GM12878 (cell line): ENCODE results near the gene SLCO2B1. TPM values are rescaled to one million over a fixed set of nuclear protein-coding genes. Genes with fewer than 3 reads are reported as not detected.

Source experiments
- ATAC-seq: fragments of 200-7000 bp; cut with Tn5 transposase; 3 replicates; pipeline ENCODE4 v1.9.1; 2020; ENCODE audit warnings: mild to moderate bottlenecking, moderate library complexity
- BruUV-seq: library from RNA; stranded (reverse); fragments of 400-500 nt; replicated peaks from 2 replicates; lab custom pipeline; 2021; lab: Mats Ljungman, UMichigan
- CTCF ChIA-PET: fragments of 300-600 bp; sonication (Branson Sonifier 250); formaldehyde crosslinking; extraction: SDS; loops from one replicate; lab custom pipeline; 2021; ENCODE audit warnings: inconsistent platforms; lab: Yijun Ruan, JAX
- POLR2A ChIA-PET: fragments of 350-600 bp; formaldehyde crosslinking; extraction: SDS; loops from one replicate; lab custom pipeline; 2021; ENCODE audit warnings: inconsistent platforms; lab: Charles Lee
- RAD21 ChIA-PET: fragments of 300-600 bp; sonication (Branson Sonifier 250); formaldehyde crosslinking; loops from one replicate; lab custom pipeline; 2023; ENCODE audit warnings: antibody characterized with exemption; ENCODE audit not compliant: unreplicated experiment; lab: Charles Lee
- SMC1A ChIA-PET: fragments of 300-600 bp; sonication (Branson Sonifier 250); formaldehyde crosslinking; loops from one replicate; lab custom pipeline; 2023; ENCODE audit not compliant: unreplicated experiment, uncharacterized antibody; lab: Charles Lee
- DNase-seq: peaks from one replicate; pipeline ENCODE4 v3.0.0-alpha.2; 2011; ENCODE audit warnings: low read depth, low spot score
- FAIRE-seq: peaks from 3 replicates; lab custom pipeline; 2011; peaks lifted over from hg19 to GRCh38; lab: Jason Lieb, UNC
- H2AFZ ChIP-seq: 2 replicates; pipeline ENCODE4 v1.6.0; 2011; ENCODE audit warnings: low read depth, low read length, control low read depth; ENCODE audit not compliant: control insufficient read depth
- H3K27ac ChIP-seq: 2 replicates; pipeline ENCODE4 v1.5.1; 2011; ENCODE audit warnings: control low read depth; ENCODE audit not compliant: control insufficient read depth, insufficient read depth
- H3K27me3 ChIP-seq, 2 experiments: replicated peaks in 1 of 2; 2 replicates each; pipeline versions ENCODE4 v1.6.0 to v1.6.1; 2011; ENCODE audit warnings: low read length in 1 of 2; ENCODE audit not compliant: control insufficient read depth in 2 of 2, insufficient read depth in 2 of 2
- H3K36me3 ChIP-seq, 2 experiments: 2 replicates each; pipeline ENCODE4 v1.5.1; 2011; ENCODE audit warnings: low read length in 1 of 2; ENCODE audit not compliant: control insufficient read depth in 2 of 2, insufficient read depth in 2 of 2
- H3K4me1 ChIP-seq: 2 replicates; pipeline ENCODE4 v1.6.1; 2011; ENCODE audit warnings: mild to moderate bottlenecking, low read length, moderate library complexity, mixed read lengths; ENCODE audit not compliant: control insufficient read depth, insufficient read depth
- H3K4me2 ChIP-seq: 2 replicates; pipeline ENCODE4 v1.6.0; 2011; ENCODE audit warnings: control low read depth; ENCODE audit not compliant: control insufficient read depth, insufficient read depth
- H3K4me3 ChIP-seq: fragments of 200-600 bp; sonication (generic); 2 replicates; pipeline ENCODE4 v1.5.1; 2016
- H3K79me2 ChIP-seq: 2 replicates; pipeline ENCODE4 v1.6.0; 2011; ENCODE audit warnings: low read length; ENCODE audit not compliant: control insufficient read depth, insufficient read depth
- H3K9ac ChIP-seq: 2 replicates; pipeline ENCODE4 v1.8.0; 2011; ENCODE audit warnings: low read length, control low read depth, mixed read lengths; ENCODE audit not compliant: control insufficient read depth, insufficient read depth
- H3K9me3 ChIP-seq: replicated peaks from 3 replicates; pipeline ENCODE4 v1.5.1; 2011; ENCODE audit warnings: mild to moderate bottlenecking, low read length; ENCODE audit not compliant: control insufficient read depth, insufficient read depth
- H4K20me1 ChIP-seq: 2 replicates; pipeline ENCODE4 v1.6.0; 2011; ENCODE audit not compliant: control insufficient read depth, insufficient read depth
- ATF7 ChIP-seq: fragments of 450-650 bp; IDR thresholded peaks from 2 replicates; pipeline ENCODE4 v1.6.1; 2016; ENCODE audit warnings: low read depth, mild to moderate bottlenecking
- BMI1 ChIP-seq: fragments of 450-650 bp; IDR thresholded peaks from 2 replicates; pipeline ENCODE4 v1.6.1; 2016; ENCODE audit warnings: mild to moderate bottlenecking, moderate library complexity, borderline replicate concordance
- CHD2 ChIP-seq: IDR thresholded peaks from 2 replicates; pipeline ENCODE4 v1.6.1; 2011; ENCODE audit warnings: low read depth, low read length, improper control_type of control experiment, borderline replicate concordance
- EZH2 ChIP-seq: IDR thresholded peaks from 2 replicates; pipeline ENCODE4 v1.6.1; 2012; ENCODE audit warnings: low read depth, mild to moderate bottlenecking, control low read depth, inconsistent platforms, low read length, borderline replicate concordance; ENCODE audit not compliant: control insufficient read depth
- HCFC1 ChIP-seq: fragments of 150-350 bp; IDR thresholded peaks from 2 replicates; pipeline ENCODE4 v1.6.1; 2014; ENCODE audit warnings: low read length
- IKZF1 ChIP-seq: fragments of 450-650 bp; conservative IDR thresholded peaks from 2 replicates; pipeline ENCODE4 v1.6.1; 2017; ENCODE audit warnings: antibody characterized with exemption, mild to moderate bottlenecking
- KDM1A ChIP-seq: fragments of 200-600 bp; sonication (generic); IDR thresholded peaks from 2 replicates; pipeline ENCODE4 v1.6.1; 2016; ENCODE audit warnings: borderline replicate concordance
- MEF2B ChIP-seq: fragments of 450-650 bp; IDR thresholded peaks from 2 replicates; pipeline ENCODE4 v1.6.1; 2018; ENCODE audit warnings: mild to moderate bottlenecking, moderate library complexity; ENCODE audit not compliant: partially characterized antibody, poor library complexity, severe bottlenecking
- PBX3 ChIP-seq: IDR thresholded peaks from 2 replicates; pipeline ENCODE4 v1.6.1; 2011; ENCODE audit warnings: mild to moderate bottlenecking, low read depth, low read length, moderate library complexity; ENCODE audit not compliant: insufficient replicate concordance
- RAD21 ChIP-seq: IDR thresholded peaks from 2 replicates; pipeline ENCODE4 v1.6.1; 2011; ENCODE audit warnings: mild to moderate bottlenecking, low read depth, low read length, moderate library complexity; ENCODE audit not compliant: insufficient read depth
- RB1 ChIP-seq: fragments of 450-650 bp; formaldehyde crosslinking; IDR thresholded peaks from 2 replicates; pipeline ENCODE4 v1.6.1; 2017; ENCODE audit warnings: mild to moderate bottlenecking, borderline replicate concordance
- RBBP5 ChIP-seq: fragments of 200-600 bp; sonication (generic); conservative IDR thresholded peaks from 2 replicates; pipeline ENCODE4 v1.6.1; 2016
- RFX5 ChIP-seq: IDR thresholded peaks from 2 replicates; pipeline ENCODE4 v1.6.1; 2011; ENCODE audit warnings: low read depth, low read length, improper control_type of control experiment
- SREBF1 ChIP-seq: IDR thresholded peaks from 2 replicates; pipeline ENCODE4 v1.6.1; 2012; ENCODE audit warnings: mild to moderate bottlenecking, low read length
- TBL1XR1 ChIP-seq: IDR thresholded peaks from 2 replicates; pipeline ENCODE4 v1.6.1; 2012; ENCODE audit warnings: low read depth, low read length, improper control_type of control experiment
- ZNF207 ChIP-seq: fragments of 450-650 bp; IDR thresholded peaks from 2 replicates; pipeline ENCODE4 v1.6.1; 2014; ENCODE audit warnings: antibody characterized with exemption, mild to moderate bottlenecking, borderline replicate concordance
- WGBS: methylation state at CpG from one replicate; pipeline ENCODE4 v1.1.6; 2016; ENCODE audit warnings: low lambda C conversion rate; ENCODE audit not compliant: insufficient replicate concordance, insufficient coverage; ENCODE audit errors: missing lambda C conversion rate; 5-methylcytosine and 5-hydroxymethylcytosine counted together
- in situ Hi-C: fragments of 300-500 bp; cut with MboI; formaldehyde crosslinking; loops from 9 replicates; pipeline ENCODE4 v1.14.3; 2018; ENCODE audit warnings: mixed read lengths
- intact Hi-C: fragments of 100-400 bp; cut with micrococcal nuclease; formaldehyde crosslinking; loops from one replicate; pipeline ENCODE4 v1.14.2; 2022; ENCODE audit not compliant: unreplicated experiment
- polyA plus RNA-seq, 11 experiments: library from polyadenylated mRNA; depleted of rRNA in 4 of 11; unstranded in 6 of 11; stranded (reverse) in 5 of 11; fragments of >200 nt; fragmentation: Nextera tagmentation in 4 of 11; fragmentation: Illumina TruSeq in 1 of 11; extraction: Ambion mirVana in 4 of 11; extraction: Trizol in 1 of 11; gene quantifications; 1 replicate in 1 of 11; 2 replicates in 10 of 11; pipeline versions ENCODE4 v1.2.1 to v1.2.3, GENCODE V29; 2011 to 2016; ENCODE audit warnings: inconsistent platforms in 2 of 11, missing spikeins in 2 of 11, low read depth in 1 of 11
- total RNA-seq, 4 experiments: library from RNA; depleted of rRNA in 3 of 4; stranded (reverse); fragments of >200 nt in 3 of 4; fragmentation: Illumina TruSeq in 1 of 4; extraction: Trizol in 1 of 4; gene quantifications; 2 replicates each; pipeline versions ENCODE4 v1.2.1 to v1.2.3, GENCODE V29; 2013 to 2021
- TF ChIP-seq, protein P1 (sequence below): IDR thresholded peaks from 2 replicates; pipeline ENCODE4 v1.6.1; 2012; ENCODE audit warnings: improper control_type of control experiment, low read depth, low read length; ENCODE audit not compliant: insufficient replicate concordance
- TF ChIP-seq, protein P2 (sequence below): IDR thresholded peaks from 2 replicates; pipeline ENCODE4 v1.6.1; 2011; ENCODE audit warnings: low read depth, low read length, improper control_type of control experiment, borderline replicate concordance

The SLCO2B1 gene
- total and polyA plus RNA-seq, 10 of the 15 experiments (the other 5 are each of a cell fraction or from before 2014, with no cell fraction given), result 0.05 to 3.5 (median 0.93) TPM; not detected in 2

DNA sequence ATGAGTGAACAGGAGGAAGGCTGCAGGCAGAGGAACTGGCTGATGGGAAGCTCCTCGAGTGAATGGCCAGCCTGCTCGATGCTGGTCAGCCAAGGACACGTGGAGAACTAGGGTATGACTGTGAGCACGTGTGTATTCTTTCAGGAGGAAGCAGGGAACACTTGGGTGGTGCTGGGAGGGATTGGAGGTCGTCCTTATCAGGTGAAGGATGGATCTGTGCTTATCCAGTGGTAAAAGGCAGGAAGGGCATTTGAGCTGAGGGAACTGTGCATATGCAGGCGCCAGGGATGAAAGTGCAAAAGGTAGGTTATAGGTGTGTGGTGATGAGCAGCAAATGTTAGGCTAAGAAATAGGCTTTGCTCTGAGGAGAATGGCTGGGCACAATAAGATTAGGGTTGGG lies 9.7 kb upstream of the SLCO2B1 start:
- Histone ChIP-seq H3K4me1 (peaks cover 24% of the 10 kb centered on the region), H3K4me3 (no peak overlapping the region), H3K27ac (no peak overlapping the region), H3K36me3 (no peaks in the 10 kb centered on the region), H3K4me2 (no peak overlapping the region; the same call in 1 of the 2 replicates), H3K79me2 (no peaks in the 10 kb centered on the region), H2AFZ (no peak overlapping the region), H4K20me1 (no peaks in the 10 kb centered on the region), H3K9me3 (no peaks in the 10 kb centered on the region), H3K9ac (no peak overlapping the region), H3K27me3 (no peaks in the 10 kb centered on the region)
- ChIA-PET RAD21 (interaction anchor here (0.8 to 10.0 kb wide), 12 partner anchors 63 to 212 kb away, joined by 3 to 132 read pairs (median 4); no protein-coding TSS in a partner anchor), CTCF (interaction anchor here (0.6 to 11.5 kb wide), 61 partner anchors 10 to 494 kb away, joined by 3 to 232 read pairs (median 5); partner anchors contain the start of genes OR2AT4 and SLCO2B1), SMC1A (interaction anchor here (0.8 to 12.0 kb wide), 23 partner anchors 8 to 215 kb away, joined by 3 to 111 read pairs (median 4); partner anchors contain the start of gene SLCO2B1), POLR2A (no interaction called here)
- BruUV-seq, result no TSS peak
- intact Hi-C loops, result loop anchor here (2.0 kb wide), 1 partner anchor 212 kb away; no protein-coding TSS in a partner anchor
- WGBS, result 19% methylated on average over 6 of the region's 6 CpGs
- no peak for ATAC-seq
- no peak for FAIRE-seq
- in situ Hi-C loops, result no loop called here
- DNase-seq, result no peak
- TF ChIP-seq EZH2, result no peak
- TF ChIP-seq SREBF1, result no peak
- TF ChIP-seq, protein P1, sequence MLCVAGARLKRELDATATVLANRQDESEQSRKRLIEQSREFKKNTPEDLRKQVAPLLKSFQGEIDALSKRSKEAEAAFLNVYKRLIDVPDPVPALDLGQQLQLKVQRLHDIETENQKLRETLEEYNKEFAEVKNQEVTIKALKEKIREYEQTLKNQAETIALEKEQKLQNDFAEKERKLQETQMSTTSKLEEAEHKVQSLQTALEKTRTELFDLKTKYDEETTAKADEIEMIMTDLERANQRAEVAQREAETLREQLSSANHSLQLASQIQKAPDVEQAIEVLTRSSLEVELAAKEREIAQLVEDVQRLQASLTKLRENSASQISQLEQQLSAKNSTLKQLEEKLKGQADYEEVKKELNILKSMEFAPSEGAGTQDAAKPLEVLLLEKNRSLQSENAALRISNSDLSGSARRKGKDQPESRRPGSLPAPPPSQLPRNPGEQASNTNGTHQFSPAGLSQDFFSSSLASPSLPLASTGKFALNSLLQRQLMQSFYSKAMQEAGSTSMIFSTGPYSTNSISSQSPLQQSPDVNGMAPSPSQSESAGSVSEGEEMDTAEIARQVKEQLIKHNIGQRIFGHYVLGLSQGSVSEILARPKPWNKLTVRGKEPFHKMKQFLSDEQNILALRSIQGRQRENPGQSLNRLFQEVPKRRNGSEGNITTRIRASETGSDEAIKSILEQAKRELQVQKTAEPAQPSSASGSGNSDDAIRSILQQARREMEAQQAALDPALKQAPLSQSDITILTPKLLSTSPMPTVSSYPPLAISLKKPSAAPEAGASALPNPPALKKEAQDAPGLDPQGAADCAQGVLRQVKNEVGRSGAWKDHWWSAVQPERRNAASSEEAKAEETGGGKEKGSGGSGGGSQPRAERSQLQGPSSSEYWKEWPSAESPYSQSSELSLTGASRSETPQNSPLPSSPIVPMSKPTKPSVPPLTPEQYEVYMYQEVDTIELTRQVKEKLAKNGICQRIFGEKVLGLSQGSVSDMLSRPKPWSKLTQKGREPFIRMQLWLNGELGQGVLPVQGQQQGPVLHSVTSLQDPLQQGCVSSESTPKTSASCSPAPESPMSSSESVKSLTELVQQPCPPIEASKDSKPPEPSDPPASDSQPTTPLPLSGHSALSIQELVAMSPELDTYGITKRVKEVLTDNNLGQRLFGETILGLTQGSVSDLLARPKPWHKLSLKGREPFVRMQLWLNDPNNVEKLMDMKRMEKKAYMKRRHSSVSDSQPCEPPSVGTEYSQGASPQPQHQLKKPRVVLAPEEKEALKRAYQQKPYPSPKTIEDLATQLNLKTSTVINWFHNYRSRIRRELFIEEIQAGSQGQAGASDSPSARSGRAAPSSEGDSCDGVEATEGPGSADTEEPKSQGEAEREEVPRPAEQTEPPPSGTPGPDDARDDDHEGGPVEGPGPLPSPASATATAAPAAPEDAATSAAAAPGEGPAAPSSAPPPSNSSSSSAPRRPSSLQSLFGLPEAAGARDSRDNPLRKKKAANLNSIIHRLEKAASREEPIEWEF, result no peak
- no peak for TF ChIP-seq RBBP5
- no peak for TF ChIP-seq MEF2B
- no peak for TF ChIP-seq RAD21
- TF ChIP-seq, protein P2, sequence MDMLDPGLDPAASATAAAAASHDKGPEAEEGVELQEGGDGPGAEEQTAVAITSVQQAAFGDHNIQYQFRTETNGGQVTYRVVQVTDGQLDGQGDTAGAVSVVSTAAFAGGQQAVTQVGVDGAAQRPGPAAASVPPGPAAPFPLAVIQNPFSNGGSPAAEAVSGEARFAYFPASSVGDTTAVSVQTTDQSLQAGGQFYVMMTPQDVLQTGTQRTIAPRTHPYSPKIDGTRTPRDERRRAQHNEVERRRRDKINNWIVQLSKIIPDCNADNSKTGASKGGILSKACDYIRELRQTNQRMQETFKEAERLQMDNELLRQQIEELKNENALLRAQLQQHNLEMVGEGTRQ, result no peak
- no peak for TF ChIP-seq ATF7
- TF ChIP-seq HCFC1, result no peak
- TF ChIP-seq KDM1A, result no peak
- no peak for TF ChIP-seq BMI1
- no peak for TF ChIP-seq CHD2
- TF ChIP-seq ZNF207, result no peak
- TF ChIP-seq PBX3, result no peak
- TF ChIP-seq RFX5, result no peak
- no peak for TF ChIP-seq RB1
- no peak for TF ChIP-seq IKZF1
- TF ChIP-seq TBL1XR1, result no peak
